Measurements from ENCODE around the gene HCST.

DNA sequence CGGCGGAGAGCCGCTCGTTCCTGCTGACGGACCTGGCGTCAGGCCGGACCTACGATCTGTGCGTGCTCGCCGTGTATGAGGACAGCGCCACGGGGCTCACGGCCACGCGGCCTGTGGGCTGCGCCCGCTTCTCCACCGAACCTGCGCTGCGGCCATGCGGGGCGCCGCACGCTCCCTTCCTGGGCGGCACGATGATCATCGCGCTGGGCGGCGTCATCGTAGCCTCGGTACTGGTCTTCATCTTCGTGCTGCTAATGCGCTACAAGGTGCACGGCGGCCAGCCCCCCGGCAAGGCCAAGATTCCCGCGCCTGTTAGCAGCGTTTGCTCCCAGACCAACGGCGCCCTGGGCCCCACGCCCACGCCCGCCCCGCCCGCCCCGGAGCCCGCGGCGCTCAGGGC is 42.2 kb downstream of the HCST start:
- TF ChIP-seq, protein P1, sequence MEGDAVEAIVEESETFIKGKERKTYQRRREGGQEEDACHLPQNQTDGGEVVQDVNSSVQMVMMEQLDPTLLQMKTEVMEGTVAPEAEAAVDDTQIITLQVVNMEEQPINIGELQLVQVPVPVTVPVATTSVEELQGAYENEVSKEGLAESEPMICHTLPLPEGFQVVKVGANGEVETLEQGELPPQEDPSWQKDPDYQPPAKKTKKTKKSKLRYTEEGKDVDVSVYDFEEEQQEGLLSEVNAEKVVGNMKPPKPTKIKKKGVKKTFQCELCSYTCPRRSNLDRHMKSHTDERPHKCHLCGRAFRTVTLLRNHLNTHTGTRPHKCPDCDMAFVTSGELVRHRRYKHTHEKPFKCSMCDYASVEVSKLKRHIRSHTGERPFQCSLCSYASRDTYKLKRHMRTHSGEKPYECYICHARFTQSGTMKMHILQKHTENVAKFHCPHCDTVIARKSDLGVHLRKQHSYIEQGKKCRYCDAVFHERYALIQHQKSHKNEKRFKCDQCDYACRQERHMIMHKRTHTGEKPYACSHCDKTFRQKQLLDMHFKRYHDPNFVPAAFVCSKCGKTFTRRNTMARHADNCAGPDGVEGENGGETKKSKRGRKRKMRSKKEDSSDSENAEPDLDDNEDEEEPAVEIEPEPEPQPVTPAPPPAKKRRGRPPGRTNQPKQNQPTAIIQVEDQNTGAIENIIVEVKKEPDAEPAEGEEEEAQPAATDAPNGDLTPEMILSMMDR (IDR thresholded peaks at IDR 0.05 in 8 of 11, conservative IDR thresholded peaks at IDR 0.05 in 3 of 11) = no peak
- no peak for TF ChIP-seq POLR2A (IDR thresholded peaks at IDR 0.05)

Data from spleen (tissue), 7 donors.